HCT116 (cell line): Measurements from ENCODE around the gene PPM1H. TPM values are rescaled to one million over a fixed set of nuclear protein-coding genes. Genes with fewer than 3 reads are reported as not detected.

Experiments
- ATAC-seq: fragments of 200-7000 bp; cut with Tn5 transposase; 2 replicates; pipeline ENCODE4 v1.9.1; 2020; ENCODE audit warnings: mild to moderate bottlenecking, moderate library complexity
- BruUV-seq: library from RNA; stranded (reverse); fragments of 400-500 nt; replicated peaks from 2 replicates; lab custom pipeline; 2021; lab: Mats Ljungman, UMichigan
- CTCF ChIA-PET: fragments of 300-600 bp; sonication (Branson Sonifier 250); formaldehyde crosslinking; loops from one replicate; lab custom pipeline; 2021; ENCODE audit warnings: antibody characterized with exemption; lab: Charles Lee
- POLR2A ChIA-PET: fragments of 300-600, 350-600 bp; sonication (Branson Sonifier 250); formaldehyde crosslinking; loops from one replicate; lab custom pipeline; 2021; ENCODE audit warnings: antibody characterized with exemption; lab: Charles Lee
- RAD21 ChIA-PET, 2 experiments: fragments of 300-600 bp; sonication (Branson Sonifier 250); formaldehyde crosslinking; loops; one replicate each; lab custom pipeline; 2023; ENCODE audit warnings: low total read pairs in 2 of 2; ENCODE audit not compliant: uncharacterized antibody in 2 of 2, unreplicated experiment in 2 of 2, low non-redundant PET in 1 of 2; lab: Charles Lee
- DNase-seq: peaks from one replicate; pipeline ENCODE4 v3.0.0-alpha.2; 2010; ENCODE audit warnings: low read depth, low spot score
- H2AFZ ChIP-seq: fragments of 200-600 bp; shearing (Covaris generic), sonication (generic); 2 replicates; pipeline ENCODE4 v1.6.1; 2017; ENCODE audit warnings: low read depth, mixed run types, mixed read lengths, antibody characterized with exemption, low read length; ENCODE audit not compliant: poor library complexity, severe bottlenecking
- H3K27ac ChIP-seq: 2 replicates; pipeline ENCODE4 v1.5.1; 2012; ENCODE audit warnings: low read depth, low read length
- H3K27me3 ChIP-seq: fragments of 200-600 bp; sonication (generic); 2 replicates; pipeline ENCODE4 v1.6.1; 2016; ENCODE audit warnings: mixed run types, low read length, mixed read lengths; ENCODE audit not compliant: insufficient read depth
- H3K36me3 ChIP-seq, 2 experiments: fragments of 200-500 bp in 1 of 2; fragments of 200-600 bp in 1 of 2; sonication (Bioruptor generic) in 1 of 2; sonication (generic) in 1 of 2; 2 replicates each; pipeline versions ENCODE4 v1.5.1 to v1.6.1; 2014 to 2016; ENCODE audit warnings: low read length in 2 of 2, inconsistent platforms in 1 of 2, mixed read lengths in 1 of 2, mixed run types in 1 of 2; ENCODE audit not compliant: insufficient read depth in 2 of 2, control insufficient read depth in 1 of 2
- H3K4me1 ChIP-seq, 2 experiments: fragments of 200-600 bp in 1 of 2; sonication (generic) in 1 of 2; 2 replicates each; pipeline versions ENCODE4 v1.5.1 to v1.6.1; 2012 to 2017; ENCODE audit warnings: low read length in 2 of 2, inconsistent platforms in 1 of 2, mild to moderate bottlenecking in 1 of 2, mixed read lengths in 1 of 2, mixed run types in 1 of 2, moderate library complexity in 1 of 2; ENCODE audit not compliant: insufficient read depth in 2 of 2, control insufficient read depth in 1 of 2
- H3K4me2 ChIP-seq: fragments of 200-600 bp; sonication (generic); 2 replicates; pipeline ENCODE4 v1.6.1; 2017; ENCODE audit warnings: mixed run types, low read length, mixed read lengths
- H3K4me3 ChIP-seq, 2 experiments: fragments of 200-600 bp in 1 of 2; sonication (generic) in 1 of 2; replicated peaks in 1 of 2; 2 replicates each; pipeline ENCODE4 v1.5.1; 2011 to 2016; ENCODE audit warnings: low read length in 2 of 2, control low read depth in 1 of 2, low read depth in 1 of 2, mild to moderate bottlenecking in 1 of 2, mixed read lengths in 1 of 2, mixed run types in 1 of 2
- H3K79me2 ChIP-seq: fragments of 200-600 bp; sonication (generic); 2 replicates; pipeline ENCODE4 v1.6.1; 2017; ENCODE audit warnings: mild to moderate bottlenecking, mixed run types, low read length, moderate library complexity, mixed read lengths; ENCODE audit not compliant: insufficient read depth
- H3K9ac ChIP-seq: fragments of 200-600 bp; sonication (generic); 2 replicates; pipeline ENCODE4 v1.6.1; 2016; ENCODE audit warnings: low read length, mixed read lengths
- H3K9me2 ChIP-seq: fragments of 200-600 bp; sonication (generic), shearing (Covaris generic); 2 replicates; pipeline ENCODE4 v1.6.1; 2017; ENCODE audit warnings: mixed run types, mild to moderate bottlenecking, moderate library complexity; ENCODE audit not compliant: insufficient read depth
- H3K9me3 ChIP-seq, 2 experiments: fragments of 200-500 bp in 1 of 2; fragments of 200-600 bp in 1 of 2; sonication (Bioruptor generic) in 1 of 2; sonication (generic) in 1 of 2; 2 replicates each; pipeline ENCODE4 v1.6.1; 2014 to 2017; ENCODE audit warnings: low read length in 2 of 2, mixed read lengths in 2 of 2, inconsistent platforms in 1 of 2, low read depth in 1 of 2, mild to moderate bottlenecking in 1 of 2, mixed run types in 1 of 2, moderate library complexity in 1 of 2; ENCODE audit not compliant: control insufficient read depth in 1 of 2, insufficient read depth in 1 of 2
- H4K20me1 ChIP-seq: fragments of 200-600 bp; sonication (generic), shearing (Covaris generic); 2 replicates; pipeline ENCODE4 v1.6.1; 2017; ENCODE audit warnings: mixed run types, mild to moderate bottlenecking, moderate library complexity; ENCODE audit not compliant: insufficient read depth
- CEBPB ChIP-seq: IDR thresholded peaks from 2 replicates; pipeline ENCODE4 v1.6.1; 2012; ENCODE audit warnings: low read depth
- EGR1 ChIP-seq: IDR thresholded peaks from 2 replicates; pipeline ENCODE4 v1.6.1; 2012; ENCODE audit warnings: low read depth
- ELF1 ChIP-seq: IDR thresholded peaks from 2 replicates; pipeline ENCODE4 v1.6.1; 2012; ENCODE audit warnings: low read depth, borderline replicate concordance
- EZH2 ChIP-seq: fragments of 200-600 bp; sonication (generic); IDR thresholded peaks from 2 replicates; pipeline ENCODE4 v1.6.1; 2017; ENCODE audit warnings: antibody characterized with exemption, mixed run types
- EZH2phosphoT487 ChIP-seq: fragments of 200-600 bp; IDR thresholded peaks from 2 replicates; pipeline ENCODE4 v1.6.1; 2018; ENCODE audit warnings: antibody characterized with exemption, borderline replicate concordance
- JUND ChIP-seq: IDR thresholded peaks from 2 replicates; pipeline ENCODE4 v1.6.1; 2012
- POLR2A ChIP-seq: IDR thresholded peaks from 2 replicates; pipeline ENCODE4 v1.7.0; 2011; ENCODE audit warnings: borderline replicate concordance; ENCODE audit not compliant: insufficient read depth, insufficient read length; ENCODE audit errors: extremely low read depth
- RAD21 ChIP-seq: IDR thresholded peaks from 2 replicates; pipeline ENCODE4 v1.6.1; 2012; ENCODE audit warnings: low read depth, mild to moderate bottlenecking
- SP1 ChIP-seq: IDR thresholded peaks from 2 replicates; pipeline ENCODE4 v1.6.1; 2012; ENCODE audit warnings: low read depth
- SRF ChIP-seq: IDR thresholded peaks from 2 replicates; pipeline ENCODE4 v1.6.1; 2012; ENCODE audit warnings: low read depth
- TCF7L2 ChIP-seq: IDR thresholded peaks from 2 replicates; pipeline ENCODE4 v1.7.0; 2011; ENCODE audit warnings: borderline replicate concordance, inconsistent platforms; ENCODE audit not compliant: insufficient read depth, insufficient read length; ENCODE audit errors: extremely low read depth
- YY1 ChIP-seq: IDR thresholded peaks from 2 replicates; pipeline ENCODE4 v1.6.1; 2011; ENCODE audit warnings: low read length, low read depth, moderate library complexity, mild to moderate bottlenecking; ENCODE audit not compliant: insufficient replicate concordance; ENCODE audit errors: extremely low read depth
- ZFX ChIP-seq: fragments of 450-650 bp; IDR thresholded peaks from 2 replicates; pipeline ENCODE4 v1.6.1; 2017
- ZNF274 ChIP-seq: fragments of 200-500 bp; sonication (Bioruptor generic); IDR thresholded peaks from 2 replicates; pipeline ENCODE4 v1.6.1; 2014; ENCODE audit warnings: mild to moderate bottlenecking, low read depth, low read length, inconsistent platforms
- intact Hi-C: fragments of 100-400 bp; cut with micrococcal nuclease; formaldehyde crosslinking; loops from 2 replicates; pipeline ENCODE4 v1.10.0; 2022
- total RNA-seq: library from RNA; stranded (reverse); gene quantifications from one replicate; pipeline ENCODE4 v1.2.1, GENCODE V29; 2021; ENCODE audit not compliant: unreplicated experiment
- TF ChIP-seq, protein P1 (sequence below): IDR thresholded peaks from 2 replicates; pipeline ENCODE4 v1.6.1; 2012; ENCODE audit warnings: low read depth
- TF ChIP-seq, protein P2 (sequence below): IDR thresholded peaks from 2 replicates; pipeline ENCODE4 v1.6.1; 2012

The PPM1H gene
- total RNA-seq, 1 experiment from 2014 or later, result 8.0 TPM

DNA sequence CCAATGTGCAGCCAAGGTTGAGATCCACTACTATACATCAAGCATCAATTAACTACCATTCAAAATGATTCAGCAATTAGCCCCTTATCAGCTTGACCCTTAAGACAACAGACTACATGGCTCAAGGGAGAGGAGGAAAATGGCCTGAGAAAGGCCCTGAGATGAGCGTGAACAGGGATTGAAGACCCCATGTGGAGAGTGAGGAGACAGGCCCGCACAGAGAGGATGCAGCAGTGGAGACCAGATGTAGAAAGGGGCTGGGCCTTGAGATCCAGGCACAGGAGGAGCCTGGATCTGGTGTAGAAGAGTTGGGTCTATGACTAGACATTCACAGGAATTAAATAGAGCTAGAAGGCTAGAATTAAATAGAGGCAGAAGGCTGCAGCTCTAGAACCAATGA is 239.3 kb downstream of the PPM1H start:
- no peak for DNase-seq
- POLR2A ChIA-PET, result no interaction called here

DNA sequence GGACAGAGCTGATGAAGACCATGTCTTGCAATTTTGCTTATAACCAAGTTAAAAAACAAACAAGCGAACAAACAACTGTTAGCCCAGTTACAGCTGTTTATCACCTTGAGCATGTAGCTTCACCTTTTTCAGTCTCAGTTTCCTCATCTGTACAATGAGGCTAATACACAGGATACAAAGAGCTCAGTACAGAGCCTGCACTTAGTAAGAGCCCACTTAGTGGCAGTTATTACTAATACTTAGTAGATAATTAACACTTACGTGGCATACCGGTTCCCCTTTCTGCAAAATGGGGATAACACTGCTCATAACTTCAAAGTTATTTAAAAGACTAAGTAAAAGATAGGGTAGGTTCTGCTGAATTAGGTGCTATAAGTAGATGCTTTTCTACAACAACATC is 240.3 kb downstream of the PPM1H start:
- H3K4me2 ChIP-seq, result no peak overlapping the region
- no peak overlapping the region for H3K27ac ChIP-seq
- H3K9ac ChIP-seq, result no peak overlapping the region
- H3K9me2 ChIP-seq, result no peaks in the 10 kb centered on the region
- no peaks in the 10 kb centered on the region for H4K20me1 ChIP-seq
- ChIA-PET POLR2A (no interaction called here), RAD21 (no interaction called here), CTCF (no interaction called here)
- H3K79me2 ChIP-seq, result no peaks in the 10 kb centered on the region
- no TSS peak for BruUV-seq
- no peak for TF ChIP-seq POLR2A
- TF ChIP-seq ELF1, result no peak
- no peak for TF ChIP-seq EGR1
- TF ChIP-seq SRF, result no peak
- no peak for TF ChIP-seq EZH2phosphoT487
- TF ChIP-seq, protein P1, sequence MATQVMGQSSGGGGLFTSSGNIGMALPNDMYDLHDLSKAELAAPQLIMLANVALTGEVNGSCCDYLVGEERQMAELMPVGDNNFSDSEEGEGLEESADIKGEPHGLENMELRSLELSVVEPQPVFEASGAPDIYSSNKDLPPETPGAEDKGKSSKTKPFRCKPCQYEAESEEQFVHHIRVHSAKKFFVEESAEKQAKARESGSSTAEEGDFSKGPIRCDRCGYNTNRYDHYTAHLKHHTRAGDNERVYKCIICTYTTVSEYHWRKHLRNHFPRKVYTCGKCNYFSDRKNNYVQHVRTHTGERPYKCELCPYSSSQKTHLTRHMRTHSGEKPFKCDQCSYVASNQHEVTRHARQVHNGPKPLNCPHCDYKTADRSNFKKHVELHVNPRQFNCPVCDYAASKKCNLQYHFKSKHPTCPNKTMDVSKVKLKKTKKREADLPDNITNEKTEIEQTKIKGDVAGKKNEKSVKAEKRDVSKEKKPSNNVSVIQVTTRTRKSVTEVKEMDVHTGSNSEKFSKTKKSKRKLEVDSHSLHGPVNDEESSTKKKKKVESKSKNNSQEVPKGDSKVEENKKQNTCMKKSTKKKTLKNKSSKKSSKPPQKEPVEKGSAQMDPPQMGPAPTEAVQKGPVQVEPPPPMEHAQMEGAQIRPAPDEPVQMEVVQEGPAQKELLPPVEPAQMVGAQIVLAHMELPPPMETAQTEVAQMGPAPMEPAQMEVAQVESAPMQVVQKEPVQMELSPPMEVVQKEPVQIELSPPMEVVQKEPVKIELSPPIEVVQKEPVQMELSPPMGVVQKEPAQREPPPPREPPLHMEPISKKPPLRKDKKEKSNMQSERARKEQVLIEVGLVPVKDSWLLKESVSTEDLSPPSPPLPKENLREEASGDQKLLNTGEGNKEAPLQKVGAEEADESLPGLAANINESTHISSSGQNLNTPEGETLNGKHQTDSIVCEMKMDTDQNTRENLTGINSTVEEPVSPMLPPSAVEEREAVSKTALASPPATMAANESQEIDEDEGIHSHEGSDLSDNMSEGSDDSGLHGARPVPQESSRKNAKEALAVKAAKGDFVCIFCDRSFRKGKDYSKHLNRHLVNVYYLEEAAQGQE, result no peak
- TF ChIP-seq, protein P2, sequence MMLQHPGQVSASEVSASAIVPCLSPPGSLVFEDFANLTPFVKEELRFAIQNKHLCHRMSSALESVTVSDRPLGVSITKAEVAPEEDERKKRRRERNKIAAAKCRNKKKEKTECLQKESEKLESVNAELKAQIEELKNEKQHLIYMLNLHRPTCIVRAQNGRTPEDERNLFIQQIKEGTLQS, result no peak
- no peak for TF ChIP-seq YY1
- TF ChIP-seq RAD21, result no peak
- TF ChIP-seq ZNF274, result no peak
- no peak for TF ChIP-seq EZH2
- TF ChIP-seq SP1, result no peak
- no peak for TF ChIP-seq CEBPB
- no peak for TF ChIP-seq TCF7L2
- H3K27me3 ChIP-seq, result no peaks in the 10 kb centered on the region
- H2AFZ ChIP-seq, result no peak overlapping the region
- intact Hi-C loops, result no loop called here
- no peak overlapping the region for H3K4me3 ChIP-seq
- H3K36me3 ChIP-seq, result no peaks in the 10 kb centered on the region
- ATAC-seq (no peak), DNase-seq (no peak)
- no peaks in the 10 kb centered on the region for H3K4me1 ChIP-seq
- H3K9me3 ChIP-seq, result no peaks in the 10 kb centered on the region

More for the DNA sequence above, 239.3 kb downstream of the PPM1H start:
- H3K9me2 ChIP-seq, result no peaks in the 10 kb centered on the region
- CTCF ChIA-PET, result no interaction called here
- RAD21 ChIA-PET, result no interaction called here
- no peaks in the 10 kb centered on the region for H3K4me1 ChIP-seq
- H3K4me3 ChIP-seq, result no peak overlapping the region
- H3K27me3 ChIP-seq, result no peaks in the 10 kb centered on the region
- no TSS peak for BruUV-seq
- H3K9me3 ChIP-seq, result no peaks in the 10 kb centered on the region
- H3K27ac ChIP-seq, result no peak overlapping the region
- TF ChIP-seq JUND (no peak), EGR1 (no peak), ZFX (no peak), TCF7L2 (no peak)
- no peak for ATAC-seq
- H3K36me3 ChIP-seq, result no peaks in the 10 kb centered on the region
- no peak overlapping the region for H2AFZ ChIP-seq
- no peaks in the 10 kb centered on the region for H4K20me1 ChIP-seq
- no peaks in the 10 kb centered on the region for H3K79me2 ChIP-seq
- H3K4me2 ChIP-seq, result no peak overlapping the region
- intact Hi-C loops, result no loop called here
- H3K9ac ChIP-seq, result no peak overlapping the region
